ENCODE results near the gene CD248.

CD248 gene

GRCh38 chr11:66299186-66299585, 17.7 kb downstream of the CD248 start:
- in situ Hi-C loops (cut with MboI; ENCODE audit: low sequenced_read_pairs, unreplicated experiment): no loop called here
- TF ChIP-seq CTCF (IDR thresholded peaks at IDR 0.05; ENCODE audit: borderline replicate concordance, control extremely low read depth, extremely low read depth, insufficient read depth, missing control alignments): no peak

GRCh38 chr11:66297610-66298009, 19.2 kb downstream of the CD248 start:
- no peak for TF ChIP-seq CTCF (IDR thresholded peaks at IDR 0.05; ENCODE audit: borderline replicate concordance, control extremely low read depth, extremely low read depth, insufficient read depth, missing control alignments)
- in situ Hi-C loops (cut with MboI; ENCODE audit: low sequenced_read_pairs, unreplicated experiment): no loop called here
- DNase-seq (ENCODE audit: low spot score): no peak

More at GRCh38 chr11:66299186-66299585, 17.7 kb downstream of the CD248 start:
- DNase-seq (ENCODE audit: low spot score): no peak

- no peak for DNase-seq (ENCODE audit: low spot score)
- TF ChIP-seq CTCF (IDR thresholded peaks at IDR 0.05; ENCODE audit: borderline replicate concordance, control extremely low read depth, extremely low read depth, insufficient read depth, missing control alignments): no peak
- in situ Hi-C loops (cut with MboI; ENCODE audit: low sequenced_read_pairs, unreplicated experiment): no loop called here
Observed at GRCh38 chr11:66294626-66295620, 21.9 kb downstream of the CD248 start.

- TF ChIP-seq CTCF (IDR thresholded peaks at IDR 0.05; ENCODE audit: borderline replicate concordance, control extremely low read depth, extremely low read depth, insufficient read depth, missing control alignments): no peak
- DNase-seq (ENCODE audit: low spot score): no peak
- in situ Hi-C loops (cut with MboI; ENCODE audit: low sequenced_read_pairs, unreplicated experiment): no loop called here
Observed at GRCh38 chr11:66293777-66294625, 22.8 kb downstream of the CD248 start.

- TF ChIP-seq CTCF (IDR thresholded peaks at IDR 0.05; ENCODE audit: borderline replicate concordance, control extremely low read depth, extremely low read depth, insufficient read depth, missing control alignments): no peak
- DNase-seq (ENCODE audit: low spot score): no peak
- in situ Hi-C loops (cut with MboI; ENCODE audit: low sequenced_read_pairs, unreplicated experiment): no loop called here
Observed at GRCh38 chr11:66293352-66293751, 23.5 kb downstream of the CD248 start.

- TF ChIP-seq CTCF (IDR thresholded peaks at IDR 0.05; ENCODE audit: borderline replicate concordance, control extremely low read depth, extremely low read depth, insufficient read depth, missing control alignments): no peak
- in situ Hi-C loops (cut with MboI; ENCODE audit: low sequenced_read_pairs, unreplicated experiment): no loop called here
- DNase-seq (ENCODE audit: low spot score): no peak
Observed at GRCh38 chr11:66292543-66293332, 24.1 kb downstream of the CD248 start.

Measured in GM13976 (cell line).